D721Med (cell line): ENCODE data around the gene MRM1.
"Not testable (repeated sequence)": the region's sequence is repeated elsewhere in the genome, so short reads cannot be mapped to it uniquely, and the experiment has no call there.

Source experiments
- DNase-seq: peaks from one replicate; pipeline ENCODE4 v3.0.0; 2011; ENCODE audit warnings: low spot score; ENCODE audit not compliant: insufficient read length
- FAIRE-seq: peaks from 2 replicates; lab custom pipeline; 2011; peaks lifted over from hg19 to GRCh38; lab: Jason Lieb, UNC
- CTCF ChIP-seq: IDR thresholded peaks from 2 replicates; pipeline ENCODE4 v1.5.1; 2012; ENCODE audit warnings: mild to moderate bottlenecking, control low read depth; ENCODE audit not compliant: insufficient read depth; ENCODE audit errors: missing control alignments

Gene MRM1

GRCh38 chr17:36600936-36601302 lies 464 bp upstream of the MRM1 start:
- DNase-seq: no peak
- TF ChIP-seq CTCF: no peak

GRCh38 chr17:36602030-36602748 lies 806 bp downstream of the MRM1 start:
- no peak for TF ChIP-seq CTCF
- no peak for FAIRE-seq
- no peak for DNase-seq

More at GRCh38 chr17:36600936-36601302, 464 bp upstream of the MRM1 start:
- FAIRE-seq: no peak

- FAIRE-seq (no peak), DNase-seq (no peak)
- peak; percentile 85 for TF ChIP-seq CTCF
These were observed 1.6 kb downstream of the MRM1 start for GRCh38 chr17:36602924-36603384.

GRCh38 chr17:36605028-36605427 lies 3.6 kb downstream of the MRM1 start:
- not testable (repeated sequence) for FAIRE-seq, DNase-seq

GRCh38 chr17:36608280-36608679 lies 6.9 kb downstream of the MRM1 start:
- no peak for DNase-seq
- no peak for TF ChIP-seq CTCF
- FAIRE-seq: no peak

- DNase-seq (no peak), FAIRE-seq (no peak)
- peak; percentile 26 for TF ChIP-seq CTCF
These were observed 7.6 kb downstream of the MRM1 start for GRCh38 chr17:36608794-36609497.

- no peak for FAIRE-seq
- no peak for TF ChIP-seq CTCF
- no peak for DNase-seq
These were observed 8.1 kb downstream of the MRM1 start for GRCh38 chr17:36609498-36609862.
